ENCODE measurements around the gene DNPH1.

DNPH1 gene

GRCh38 chr6:43263314-43264178 is 34.3 kb upstream of the DNPH1 start:
- peak; percentile 58 for DNase-seq (ENCODE audit: low read depth)

DNA sequence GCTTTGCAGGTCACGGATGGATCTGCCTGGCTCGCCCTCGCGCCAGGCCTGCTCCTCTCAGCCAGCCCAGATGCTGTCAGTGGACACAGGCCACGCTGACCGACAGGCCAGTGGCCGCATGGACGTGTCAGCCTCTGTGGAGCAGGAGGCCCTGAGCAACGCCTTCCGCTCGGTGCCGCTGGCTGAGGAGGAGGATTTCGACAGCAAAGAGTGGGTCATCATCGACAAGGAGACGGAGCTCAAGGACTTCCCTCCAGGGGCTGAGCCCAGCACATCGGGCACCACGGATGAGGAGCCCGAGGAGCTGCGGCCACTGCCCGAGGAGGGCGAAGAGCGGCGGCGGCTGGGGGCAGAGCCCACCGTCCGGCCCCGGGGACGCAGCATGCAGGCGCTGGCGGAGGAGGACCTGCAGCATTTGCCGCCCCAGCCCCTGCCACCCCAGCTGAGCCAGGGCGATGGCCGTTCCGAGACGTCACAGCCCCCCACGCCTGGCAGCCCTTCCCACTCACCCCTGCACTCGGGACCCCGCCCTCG is 33.6 kb upstream of the DNPH1 start:
- DNase-seq (ENCODE audit: low read depth): no peak

DNA sequence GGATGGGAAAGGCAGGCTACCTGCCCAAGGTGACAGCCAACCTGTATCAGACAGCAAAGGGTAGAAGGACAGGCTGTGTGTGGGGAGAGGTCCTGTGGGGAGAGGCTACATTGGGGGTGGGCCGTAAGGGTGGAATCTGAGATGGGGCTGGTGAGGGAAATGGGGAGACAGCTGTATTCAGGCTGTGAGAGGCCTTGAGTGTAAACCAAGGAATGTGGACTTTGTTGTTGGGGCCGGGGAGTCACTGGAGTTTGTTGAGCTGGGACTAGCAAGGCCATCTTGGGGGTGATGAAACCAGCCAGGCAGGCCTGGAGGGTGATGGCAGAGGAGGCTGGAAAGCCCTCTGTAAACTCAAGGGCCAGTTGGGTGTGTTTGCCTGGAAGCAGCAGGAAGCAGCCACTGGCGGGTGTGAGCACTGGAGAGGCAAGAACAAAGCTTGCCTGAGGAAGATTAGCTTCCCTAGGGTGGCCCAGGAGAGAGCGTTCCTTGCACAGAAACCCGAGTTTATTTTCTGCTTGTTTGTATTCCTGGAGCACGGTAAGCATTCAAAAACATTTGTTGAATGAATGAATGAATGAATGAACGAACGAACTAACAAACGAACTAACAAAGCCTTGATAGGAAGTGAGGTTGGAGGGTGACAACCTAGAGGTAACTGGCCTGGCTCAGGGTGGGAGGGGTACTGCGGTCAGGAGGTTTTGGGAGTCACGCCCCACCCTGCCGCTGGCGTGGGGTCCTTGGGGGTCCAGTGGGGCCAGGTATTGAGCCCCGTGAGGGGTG is 32.9 kb upstream of the DNPH1 start:
- DNase-seq (ENCODE audit: low read depth): no peak

- no peak for DNase-seq (ENCODE audit: low read depth)
Measured at GRCh38 chr6:43261198-43261597, 31.9 kb upstream of the DNPH1 start.

DNA sequence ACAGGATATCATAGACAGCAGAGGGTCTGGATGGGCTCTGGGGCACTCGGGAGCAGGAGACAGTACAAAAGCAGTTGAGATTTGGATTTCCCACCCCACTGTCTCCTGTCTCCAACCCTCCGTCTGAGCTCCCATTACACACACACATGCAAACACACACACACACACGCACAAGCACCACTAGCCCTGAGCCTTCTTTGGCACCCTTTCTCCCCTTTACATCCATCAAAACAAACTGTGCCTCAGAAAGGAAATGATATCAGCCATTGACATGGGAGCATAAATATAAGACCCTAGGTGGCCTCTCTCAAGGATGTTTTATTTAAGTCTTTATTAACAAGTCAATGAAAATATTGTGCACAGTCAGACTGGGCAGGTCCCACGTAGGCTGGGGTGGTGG is 31.5 kb upstream of the DNPH1 start:
- DNase-seq (ENCODE audit: low read depth): no peak

DNA sequence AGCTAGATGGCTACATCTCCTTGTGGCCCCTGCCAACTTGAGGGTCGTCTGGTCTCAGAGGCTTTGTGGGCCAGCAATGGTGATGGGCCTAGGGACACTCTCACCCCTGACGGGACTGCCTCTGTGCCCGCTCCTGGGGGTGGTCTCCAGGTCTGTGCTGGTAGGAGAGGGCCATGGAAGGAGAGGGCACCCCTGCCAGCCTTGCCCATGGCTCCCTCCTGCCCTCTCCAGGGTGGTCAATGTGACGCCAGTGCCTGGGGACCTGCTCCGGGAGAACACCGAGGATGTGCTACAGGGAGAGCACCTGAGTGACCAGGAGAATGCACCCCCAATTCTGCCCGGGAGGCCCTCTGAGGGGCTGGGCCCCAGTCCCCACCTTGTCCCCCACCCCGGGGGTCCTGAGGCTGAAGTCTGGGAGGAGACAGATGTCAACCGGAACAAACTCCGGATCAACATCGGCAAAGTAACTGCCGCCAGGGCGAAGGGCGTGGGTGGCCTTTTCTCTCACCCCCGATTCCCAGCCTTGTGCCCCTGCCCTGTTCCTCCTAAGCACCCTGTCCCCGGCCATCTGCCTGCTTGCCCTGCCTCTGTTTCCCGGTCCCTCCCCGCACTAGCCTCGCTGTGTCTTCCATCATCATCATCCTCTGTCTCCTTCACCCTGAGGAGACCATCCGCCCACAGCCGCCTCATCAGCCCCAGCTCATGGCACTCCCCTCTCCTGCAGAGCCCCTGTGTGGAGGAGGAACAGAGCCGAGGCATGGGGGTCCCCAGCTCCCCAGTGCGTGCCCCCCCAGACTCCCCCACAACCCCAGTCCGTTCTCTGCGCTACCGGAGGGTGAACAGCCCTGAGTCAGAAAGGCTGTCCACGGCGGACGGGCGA is 29.8 kb upstream of the DNPH1 start:
- no peak for DNase-seq (ENCODE audit: low read depth)

- DNase-seq (ENCODE audit: low read depth): no peak
Measured at GRCh38 chr6:43258180-43258579, 28.9 kb upstream of the DNPH1 start.

GRCh38 chr6:43257367-43258145 is 28.3 kb upstream of the DNPH1 start:
- no peak for DNase-seq (ENCODE audit: low read depth)

DNA sequence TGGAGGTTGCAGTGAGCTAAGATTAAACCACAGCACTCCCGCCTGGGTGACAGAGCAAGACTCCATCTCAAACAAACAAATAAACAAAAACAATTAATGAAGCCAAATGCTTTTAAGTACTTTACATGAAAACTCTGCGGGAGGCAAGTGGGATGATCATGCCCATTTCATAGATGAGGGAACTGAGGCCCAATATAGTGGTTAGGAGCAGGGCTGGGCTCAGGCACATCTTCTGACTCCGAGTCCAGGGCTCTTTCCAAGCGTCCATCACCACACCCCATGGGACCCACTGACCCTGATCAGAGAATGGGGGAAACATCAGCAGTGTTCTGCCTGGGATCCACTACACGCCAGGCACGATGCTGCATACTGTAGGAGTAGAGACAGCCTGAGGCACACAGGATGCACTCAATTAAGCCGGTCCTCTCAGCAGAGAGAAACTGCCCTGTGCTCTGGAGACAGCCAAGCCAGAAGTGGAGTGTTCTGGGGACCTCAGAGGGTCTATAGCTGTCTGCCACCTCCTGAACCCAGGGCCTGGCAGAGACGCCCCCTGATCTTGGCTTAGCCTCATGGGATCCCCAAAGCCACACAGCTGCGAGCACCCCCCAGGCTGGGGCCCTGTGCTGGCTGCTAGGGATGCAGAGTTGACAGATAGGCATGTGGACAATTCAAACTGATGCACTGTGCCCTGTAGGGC is 27.5 kb upstream of the DNPH1 start:
- no peak for DNase-seq (ENCODE audit: low read depth)

GRCh38 chr6:43255408-43256054 is 26.2 kb upstream of the DNPH1 start:
- DNase-seq (ENCODE audit: low read depth): no peak

GRCh38 chr6:43254846-43255245 is 25.6 kb upstream of the DNPH1 start:
- DNase-seq (ENCODE audit: low read depth): no peak

GRCh38 chr6:43254138-43254817 is 25.0 kb upstream of the DNPH1 start:
- DNase-seq (ENCODE audit: low read depth): no peak

GRCh38 chr6:43253401-43253800 is 24.1 kb upstream of the DNPH1 start:
- DNase-seq (ENCODE audit: low read depth): no peak

DNA sequence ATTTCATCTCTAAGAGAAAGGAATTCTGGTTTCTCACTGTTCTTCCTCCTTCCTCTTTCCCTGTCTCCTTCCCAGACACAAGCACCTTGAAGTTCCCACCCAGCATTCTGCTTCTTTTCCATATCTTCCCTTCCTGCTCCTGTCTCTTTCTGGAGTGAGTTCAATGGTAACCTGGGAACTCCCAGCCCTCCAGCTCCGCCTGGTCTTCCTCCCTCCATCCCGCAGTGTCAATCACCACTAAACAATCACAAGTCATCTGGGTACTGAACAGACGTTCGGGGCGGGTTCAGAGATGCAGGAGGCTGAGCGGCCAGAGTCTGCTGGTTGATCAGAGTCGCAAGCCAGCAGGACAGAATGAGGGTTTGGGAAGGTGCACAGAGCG is 21.7 kb upstream of the DNPH1 start:
- no peak for DNase-seq (ENCODE audit: low read depth)

DNA sequence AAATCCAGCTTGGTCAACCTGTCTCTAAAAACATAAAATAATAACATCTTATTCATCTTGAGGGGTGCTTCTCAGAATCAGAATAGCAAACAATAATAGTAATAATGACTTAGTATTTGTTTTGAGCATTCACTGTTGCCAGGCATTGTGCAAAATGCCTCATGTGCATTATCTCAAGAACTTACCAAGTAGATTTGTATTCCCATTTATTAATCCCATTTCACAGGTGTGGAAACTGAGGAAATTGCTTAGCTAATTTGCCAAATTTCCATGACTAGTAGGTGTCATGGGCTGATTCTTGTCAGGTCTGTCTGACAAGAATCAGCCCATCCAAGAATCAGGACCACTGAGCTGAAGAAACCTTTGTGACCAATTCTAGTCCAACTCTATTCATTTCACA is 19.5 kb upstream of the DNPH1 start:
- DNase-seq (ENCODE audit: low read depth): no peak

DNA sequence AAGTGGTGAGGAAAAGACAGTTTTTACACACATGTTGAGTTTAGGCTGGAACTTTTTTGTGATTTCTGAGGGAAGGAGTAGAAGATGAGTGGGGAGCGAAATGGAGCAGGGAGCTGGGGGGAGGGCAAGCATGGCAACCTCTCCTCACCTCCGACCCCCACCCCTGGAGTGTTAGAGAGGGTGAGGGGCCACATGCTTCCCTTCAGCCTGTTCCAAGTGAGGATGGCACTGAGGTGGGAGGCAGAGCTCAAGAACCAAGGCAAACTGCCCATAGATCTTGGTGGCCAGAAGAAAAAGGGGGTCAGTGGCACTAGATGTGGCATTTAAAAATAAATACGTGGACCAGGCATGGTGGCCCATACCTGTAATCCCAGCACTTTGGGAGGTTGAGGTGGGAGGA is 18.8 kb upstream of the DNPH1 start:
- DNase-seq (ENCODE audit: low read depth): no peak

GRCh38 chr6:43247114-43247999 is 18.1 kb upstream of the DNPH1 start:
- peak; percentile 62 for DNase-seq (ENCODE audit: low read depth)

- DNase-seq (ENCODE audit: low read depth): no peak
Measured at GRCh38 chr6:43246301-43247113, 17.2 kb upstream of the DNPH1 start.

Measured in stimulated activated CD8-positive, alpha-beta memory T cell treated with anti-CD3 and anti-CD28 coated beads, Interleukin-15, amount 100 ng/mL, for 1 hour (primary cell).